NCI-H2029 (cell line): Measurements from ENCODE around the gene IRX6.

Experiments
- DNase-seq: peaks from one replicate; lab custom pipeline; 2025; lab: John Stamatoyannopoulos, UW

The IRX6 gene

GRCh38 chr16:55367866-55368603 is 44.0 kb downstream of the IRX6 start:
- DNase-seq: no peak

- no peak for DNase-seq
Measured at GRCh38 chr16:55369151-55369550, 45.1 kb downstream of the IRX6 start.

DNA sequence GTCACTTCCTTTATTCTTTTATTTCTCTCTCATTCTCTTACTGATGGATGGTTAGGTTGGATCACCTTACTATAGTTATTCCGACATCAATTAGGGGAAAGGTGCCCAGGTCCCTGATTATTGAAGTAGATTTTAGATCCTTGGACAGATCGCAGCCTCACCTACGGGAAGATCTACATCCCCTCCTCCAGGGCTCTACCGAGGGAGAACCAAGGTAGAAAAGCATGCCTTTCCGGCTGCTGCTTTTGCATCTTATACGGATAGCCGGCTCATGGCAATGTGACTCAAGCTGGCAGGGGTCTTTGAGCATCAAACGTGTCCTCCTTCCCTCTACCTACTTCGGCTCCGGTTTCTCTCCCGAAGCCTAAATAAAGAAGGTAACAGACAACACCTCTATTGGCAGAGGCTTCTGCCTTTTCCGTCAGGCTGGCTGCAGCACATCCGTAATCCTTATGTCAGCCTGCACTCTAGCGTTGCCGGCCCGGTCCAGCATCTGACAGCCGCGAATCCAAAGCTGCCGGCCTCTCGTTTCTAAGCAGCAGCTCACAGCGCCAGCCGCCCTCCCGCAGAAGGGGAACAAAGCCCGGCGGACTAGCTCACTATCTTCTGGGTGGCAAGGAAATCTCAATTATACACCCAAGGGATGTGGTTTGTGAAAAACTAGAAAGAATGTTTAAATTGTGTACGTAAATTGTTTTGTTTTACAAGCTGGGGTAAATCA is 46.9 kb downstream of the IRX6 start:
- no peak for DNase-seq

DNA sequence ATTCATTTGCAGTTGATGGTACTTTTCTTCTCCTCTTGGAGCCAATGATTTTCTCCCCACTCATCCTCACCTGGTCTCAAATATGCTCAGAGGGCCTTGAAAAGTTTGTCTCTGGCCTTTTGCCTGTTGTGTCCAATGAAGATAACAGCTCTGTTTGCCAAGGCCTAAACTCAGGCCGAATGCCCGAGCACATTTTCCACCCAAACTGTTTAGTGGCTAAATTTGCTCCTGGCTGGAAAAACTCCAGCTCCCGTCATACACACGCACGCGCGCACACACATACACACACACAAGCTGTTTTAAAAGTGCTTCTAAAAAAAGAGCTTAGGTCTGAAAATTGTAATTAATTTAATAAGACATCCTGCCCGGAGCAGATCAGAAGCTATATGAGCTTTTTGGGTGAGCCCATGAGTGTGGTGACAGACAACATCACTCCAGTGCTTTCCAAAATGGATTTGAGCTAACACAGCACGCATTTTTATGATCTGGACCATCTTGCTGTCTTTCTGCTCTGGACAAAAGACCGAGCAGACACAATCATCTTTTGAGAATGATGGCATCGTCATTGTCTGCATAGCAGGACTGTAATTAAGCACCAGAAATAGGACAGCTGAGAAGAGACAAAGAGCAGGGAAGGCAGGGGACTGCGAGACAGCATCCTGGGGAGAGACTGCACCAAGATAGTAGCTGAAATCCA is 48.9 kb downstream of the IRX6 start:
- DNase-seq: no peak

GRCh38 chr16:55373489-55373832 is 49.5 kb downstream of the IRX6 start:
- DNase-seq: no peak

GRCh38 chr16:55376045-55376444 is 52.0 kb downstream of the IRX6 start:
- no peak for DNase-seq

DNA sequence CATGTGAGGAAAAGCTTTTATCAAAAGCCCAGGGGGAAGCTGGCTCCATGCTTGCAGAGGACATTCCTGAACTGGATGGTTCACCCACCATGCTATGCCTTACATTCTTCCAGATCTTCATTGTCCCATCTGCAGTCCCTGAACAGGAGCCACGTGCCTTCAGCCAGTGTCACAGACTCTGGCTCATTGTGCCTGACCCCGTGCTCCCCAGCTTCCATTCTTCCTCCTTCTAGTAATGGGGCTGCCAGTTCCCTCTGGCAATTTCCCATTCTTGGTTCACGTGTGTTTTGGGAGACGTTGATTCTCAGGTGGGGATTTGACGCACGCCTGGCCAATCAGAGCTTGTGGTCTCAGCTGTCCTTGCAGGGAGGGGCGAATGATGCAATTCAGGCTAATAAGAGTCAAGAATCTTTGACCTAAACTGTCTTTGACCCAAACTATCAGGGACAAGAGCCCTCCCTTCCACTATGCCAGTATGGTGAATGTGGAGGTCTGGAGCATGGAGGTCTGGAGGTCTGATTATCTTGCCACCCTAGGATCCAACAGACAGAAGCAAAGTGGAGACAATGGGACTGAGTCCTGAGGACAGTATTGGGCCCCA is 52.7 kb downstream of the IRX6 start:
- DNase-seq: no peak

DNA sequence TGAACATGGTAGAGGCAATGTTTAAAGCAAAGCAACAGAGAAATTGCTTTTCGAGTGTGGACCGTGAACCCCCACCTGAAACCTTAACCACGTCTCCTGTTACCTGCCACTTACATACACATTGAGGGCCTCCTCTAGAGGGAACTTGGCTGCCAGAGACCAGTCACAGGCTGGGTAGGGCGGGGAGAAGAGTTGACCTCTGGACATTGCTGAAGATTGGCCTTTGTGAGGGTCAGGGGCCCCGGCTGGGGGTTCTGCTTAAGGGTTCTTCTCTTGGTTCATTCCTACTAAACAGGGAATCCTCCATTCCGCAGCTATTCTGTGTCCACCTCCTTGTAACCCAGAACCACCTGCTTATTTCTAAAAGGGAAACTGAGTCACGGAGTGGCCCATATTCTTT is 53.8 kb downstream of the IRX6 start:
- DNase-seq: no peak

DNA sequence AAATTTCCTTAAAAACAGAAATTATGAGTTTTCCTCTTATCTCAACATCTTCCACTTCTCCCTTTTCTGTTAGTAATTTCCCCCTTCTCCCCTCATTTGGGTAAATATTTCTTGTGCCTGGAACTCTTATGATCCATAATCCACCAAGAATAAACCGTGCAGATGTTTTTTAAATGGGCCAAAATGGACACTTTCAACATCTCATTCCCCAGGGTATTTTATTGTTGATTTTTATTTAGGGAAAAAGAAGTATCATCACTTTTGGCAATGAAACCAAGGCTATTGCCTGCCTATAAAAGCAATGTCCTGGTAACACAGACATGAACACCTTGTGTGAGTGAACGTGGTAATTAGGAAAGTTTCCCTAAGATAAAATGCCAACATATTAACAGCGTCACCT is 54.6 kb downstream of the IRX6 start:
- DNase-seq: no peak

DNA sequence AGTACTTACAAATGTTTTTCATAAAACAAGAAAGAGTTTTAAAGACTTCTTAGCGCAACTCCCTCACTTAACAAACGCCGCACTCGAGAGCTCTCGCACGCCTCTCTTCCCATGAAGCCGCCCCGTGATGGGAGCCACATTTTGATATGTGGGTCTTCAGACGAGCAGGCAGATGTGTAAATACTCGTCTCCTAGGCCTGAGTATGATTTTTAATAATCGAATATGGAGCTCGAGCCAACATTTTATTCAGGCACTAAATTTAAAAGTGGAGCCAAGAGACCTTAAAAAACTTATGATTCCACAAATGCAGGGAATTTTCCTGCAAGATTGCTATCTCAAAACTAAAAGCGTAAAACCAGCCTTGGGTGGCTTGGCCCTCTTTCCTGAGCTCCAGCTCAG is 55.4 kb downstream of the IRX6 start:
- no peak for DNase-seq

DNA sequence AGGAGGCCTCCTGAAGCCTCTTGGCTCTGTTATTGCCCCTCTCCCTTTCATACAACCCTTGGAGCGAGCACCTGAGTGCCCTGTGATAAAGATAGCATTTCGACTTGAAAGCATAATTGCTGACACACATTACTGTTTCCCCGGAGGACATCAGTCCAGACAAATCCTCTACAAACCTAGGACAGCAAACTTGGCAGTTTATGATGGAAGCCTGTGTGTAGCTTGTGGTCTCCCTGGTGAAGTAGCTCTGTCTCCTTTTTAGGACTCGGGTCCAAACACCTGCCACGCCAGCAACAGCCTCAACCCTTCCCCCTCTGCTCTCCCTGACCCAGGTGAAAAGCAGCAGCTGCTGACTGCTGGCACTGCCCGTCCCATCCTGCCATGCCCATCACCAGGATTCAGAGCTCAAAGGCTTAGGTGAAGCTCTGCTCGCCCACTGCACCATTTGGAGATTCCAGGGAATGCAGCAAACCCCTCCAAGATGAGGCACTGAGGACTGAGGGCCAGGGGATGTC is 55.9 kb downstream of the IRX6 start:
- DNase-seq: no peak
